Measurements from ENCODE around the gene CRYL1.

The CRYL1 gene

GRCh38 chr13:20430296-20430695 lies 95.4 kb downstream of the CRYL1 start:
- no peak for DNase-seq (ENCODE audit: low spot score)
- Histone ChIP-seq H3K27ac (ENCODE audit: poor library complexity, severe bottlenecking) (peak overlapping the region; percentile 63), H3K4me3 (ENCODE audit: severe bottlenecking) (no peak overlapping the region), H3K36me3 (ENCODE audit: low read depth) (no peaks in the 10 kb centered on the region), H3K4me1 (ENCODE audit: insufficient read depth, poor library complexity, severe bottlenecking) (peaks cover 14% of the 10 kb centered on the region), H3K9me3 (ENCODE audit: severe bottlenecking) (no peaks in the 10 kb centered on the region), H3K27me3 (ENCODE audit: insufficient read depth, poor library complexity, severe bottlenecking) (no peaks in the 10 kb centered on the region)
- ATAC-seq (ENCODE audit: low read depth), result no peak
- TF ChIP-seq CTCF (IDR thresholded peaks at IDR 0.05; ENCODE audit: poor library complexity, severe bottlenecking), result no peak

GRCh38 chr13:20429682-20430081 lies 96.0 kb downstream of the CRYL1 start:
- no peak for ATAC-seq (ENCODE audit: low read depth)
- Histone ChIP-seq H3K27me3 (ENCODE audit: insufficient read depth, poor library complexity, severe bottlenecking) (no peaks in the 10 kb centered on the region), H3K4me3 (ENCODE audit: severe bottlenecking) (no peak overlapping the region), H3K4me1 (ENCODE audit: insufficient read depth, poor library complexity, severe bottlenecking) (peaks cover 14% of the 10 kb centered on the region), H3K36me3 (ENCODE audit: low read depth) (no peaks in the 10 kb centered on the region), H3K9me3 (ENCODE audit: severe bottlenecking) (no peaks in the 10 kb centered on the region), H3K27ac (ENCODE audit: poor library complexity, severe bottlenecking) (peak overlapping the region; percentile 63)
- TF ChIP-seq CTCF (IDR thresholded peaks at IDR 0.05; ENCODE audit: poor library complexity, severe bottlenecking), result no peak
- DNase-seq (ENCODE audit: low spot score), result no peak

- Histone ChIP-seq H3K36me3 (ENCODE audit: low read depth) (no peaks in the 10 kb centered on the region), H3K4me3 (ENCODE audit: severe bottlenecking) (no peak overlapping the region), H3K4me1 (ENCODE audit: insufficient read depth, poor library complexity, severe bottlenecking) (peaks cover 14% of the 10 kb centered on the region), H3K27ac (ENCODE audit: poor library complexity, severe bottlenecking) (no peak overlapping the region), H3K27me3 (ENCODE audit: insufficient read depth, poor library complexity, severe bottlenecking) (no peaks in the 10 kb centered on the region), H3K9me3 (ENCODE audit: severe bottlenecking) (no peaks in the 10 kb centered on the region)
- DNase-seq (ENCODE audit: low spot score) (no peak), ATAC-seq (ENCODE audit: low read depth) (no peak)
- no peak for TF ChIP-seq CTCF (IDR thresholded peaks at IDR 0.05; ENCODE audit: poor library complexity, severe bottlenecking)
These were observed 96.7 kb downstream of the CRYL1 start for GRCh38 chr13:20428666-20429644.

GRCh38 chr13:20426766-20427448 lies 98.8 kb downstream of the CRYL1 start:
- peaks cover 14% of the 10 kb centered on the region for H3K4me1 ChIP-seq (ENCODE audit: insufficient read depth, poor library complexity, severe bottlenecking)
- ATAC-seq (ENCODE audit: low read depth), result no peak
- no peaks in the 10 kb centered on the region for H3K36me3 ChIP-seq (ENCODE audit: low read depth)
- TF ChIP-seq CTCF (IDR thresholded peaks at IDR 0.05; ENCODE audit: poor library complexity, severe bottlenecking), result no peak
- no peak overlapping the region for H3K4me3 ChIP-seq (ENCODE audit: severe bottlenecking)
- no peak for DNase-seq (ENCODE audit: low spot score)
- no peaks in the 10 kb centered on the region for H3K27me3 ChIP-seq (ENCODE audit: insufficient read depth, poor library complexity, severe bottlenecking)
- no peaks in the 10 kb centered on the region for H3K9me3 ChIP-seq (ENCODE audit: severe bottlenecking)
- no peak overlapping the region for H3K27ac ChIP-seq (ENCODE audit: poor library complexity, severe bottlenecking)

All from RWPE2 (cell line).